Stimulated activated CD4-positive, alpha-beta T cell treated with anti-CD3 and anti-CD28 coated beads, Interleukin-1b, Interleukin-23, amount 100 ng/mL, for 1 hour (primary cell): ENCODE data around the gene ACBD3.
A peak's percentile ranks its signal among the peaks of the same experiment; 100 is the strongest.

Source experiments
- DNase-seq, 2 donors: peaks; one replicate each; pipeline ENCODE4 v3.0.0-alpha.2; 2020; ENCODE audit warnings: low read depth in 2 of 2

ACBD3 gene

GRCh38 chr1:226134170-226135058 lies 52.1 kb downstream of the ACBD3 start:
- DNase-seq: no peak

GRCh38 chr1:226133504-226134123 lies 52.9 kb downstream of the ACBD3 start:
- no peak for DNase-seq

GRCh38 chr1:226132728-226133503 lies 53.6 kb downstream of the ACBD3 start:
- no peak for DNase-seq

GRCh38 chr1:226131639-226132038 lies 54.9 kb downstream of the ACBD3 start:
- no peak for DNase-seq

GRCh38 chr1:226129230-226129629 lies 57.3 kb downstream of the ACBD3 start:
- DNase-seq: no peak

- no peak for DNase-seq
These were observed 58.0 kb downstream of the ACBD3 start for GRCh38 chr1:226128487-226129075.

GRCh38 chr1:226126824-226127569 lies 59.5 kb downstream of the ACBD3 start:
- DNase-seq: no peak

- DNase-seq: no peak
These were observed 60.7 kb downstream of the ACBD3 start for GRCh38 chr1:226125831-226126230.

GRCh38 chr1:226125097-226125630 lies 61.4 kb downstream of the ACBD3 start:
- DNase-seq: peak; percentile 71 to 90

- DNase-seq: no peak
These were observed 62.7 kb downstream of the ACBD3 start for GRCh38 chr1:226123591-226124471.

- no peak for DNase-seq
These were observed 63.4 kb downstream of the ACBD3 start for GRCh38 chr1:226123212-226123560.

- peak; percentile 45 to 63 for DNase-seq
These were observed 64.7 kb downstream of the ACBD3 start for GRCh38 chr1:226121587-226122400.

- no peak for DNase-seq
These were observed 65.4 kb downstream of the ACBD3 start for GRCh38 chr1:226121049-226121586.

GRCh38 chr1:226120398-226120797 lies 66.1 kb downstream of the ACBD3 start:
- no peak for DNase-seq

GRCh38 chr1:226119169-226119568 lies 67.4 kb downstream of the ACBD3 start:
- DNase-seq: no peak

GRCh38 chr1:226118357-226118756 lies 68.2 kb downstream of the ACBD3 start:
- no peak for DNase-seq

GRCh38 chr1:226117330-226117729 lies 69.2 kb downstream of the ACBD3 start:
- no peak for DNase-seq

- no peak for DNase-seq
These were observed 69.9 kb downstream of the ACBD3 start for GRCh38 chr1:226116673-226117072.

GRCh38 chr1:226112626-226113025 lies 73.9 kb downstream of the ACBD3 start:
- no peak for DNase-seq
